Heart left ventricle (tissue), 13 donors: ENCODE measurements around the gene DOHH.
"Not testable (repeated sequence)": the region's sequence is repeated elsewhere in the genome, so short reads cannot be mapped to it uniquely, and the experiment has no call there.

Experiments
- POLR2A ChIP-seq, 2 donors: fragments of 450-650 bp; IDR thresholded peaks; one replicate each; pipeline ENCODE4 v1.6.1; 2017; ENCODE audit warnings: antibody characterized with exemption in 2 of 2, mild to moderate bottlenecking in 2 of 2, moderate library complexity in 2 of 2
- TF ChIP-seq, protein P1 (sequence below), 12 donors: fragments of 200-600 bp; sonication (generic) in 4 of 12; IDR thresholded peaks; one replicate each; pipeline versions ENCODE4 v1.5.0 to v1.8.0; 2018 to 2022; ENCODE audit warnings: antibody characterized with exemption in 12 of 12, mild to moderate bottlenecking in 5 of 12
- donor health status: ischemic (EF 13 %, LVEDD 7.1; RV severe dilation, severe dysfunction).
- donor health status: DM: no; HTN: yes; CAD: no.
- donor health status: DM: no; HTN: no; CAD: no.
- donor health status: ischemic (EF 25% LVEDD 6.9; RV normal size, moderate dysfunction).
- donor health status: ischemic (EF 25% LVEDD 5.7; RV mildly dilated, moderate dysfunction).
- donor health status: ischemic (EF 35%, LVEDD 5.7; RV mildly dilated, moderate dysfunction).
- donor health status: nonischemic (EF 11% LVEDD 7.7; RV severe dilation, severe dysfunction).
- donor health status: DM: yes; HTN: yes; CAD: no.
- donor health status: PGD.
- donor health status: ischemic (EF 29% LVEDD 5.4; RV normal size, mild dysfunction).
- donor health status: nonischemic (EF 23%, LVEDD 6.1; RV moderate dilation, normal function).

DNA sequence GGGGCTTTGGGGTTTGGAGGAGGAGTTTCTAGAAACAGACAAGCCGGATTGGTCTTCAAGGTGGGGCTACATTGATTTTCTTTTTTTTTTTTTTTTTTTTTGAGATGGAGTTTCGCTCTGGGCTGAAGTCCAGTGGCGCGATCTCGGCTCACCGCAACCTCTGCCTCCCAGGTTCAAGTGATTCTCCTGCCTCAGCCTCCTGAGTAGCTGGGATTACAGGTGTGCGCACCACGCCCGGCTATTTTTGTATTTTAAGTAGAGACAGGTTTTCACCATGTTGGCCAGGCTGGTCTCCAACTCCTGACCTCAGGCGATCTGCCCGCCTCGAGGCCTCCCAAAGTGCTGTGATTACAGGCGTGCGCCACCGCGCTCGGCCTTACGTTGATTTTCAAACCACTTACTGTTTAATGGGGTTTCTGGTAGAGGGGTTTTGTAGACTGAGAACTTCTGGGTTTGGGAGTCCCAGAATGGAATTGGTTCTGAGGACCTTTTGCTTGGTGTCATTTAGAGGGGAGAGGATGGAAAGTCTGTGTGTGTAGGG lies 7.7 kb upstream of the DOHH start:
- TF ChIP-seq, protein P1, sequence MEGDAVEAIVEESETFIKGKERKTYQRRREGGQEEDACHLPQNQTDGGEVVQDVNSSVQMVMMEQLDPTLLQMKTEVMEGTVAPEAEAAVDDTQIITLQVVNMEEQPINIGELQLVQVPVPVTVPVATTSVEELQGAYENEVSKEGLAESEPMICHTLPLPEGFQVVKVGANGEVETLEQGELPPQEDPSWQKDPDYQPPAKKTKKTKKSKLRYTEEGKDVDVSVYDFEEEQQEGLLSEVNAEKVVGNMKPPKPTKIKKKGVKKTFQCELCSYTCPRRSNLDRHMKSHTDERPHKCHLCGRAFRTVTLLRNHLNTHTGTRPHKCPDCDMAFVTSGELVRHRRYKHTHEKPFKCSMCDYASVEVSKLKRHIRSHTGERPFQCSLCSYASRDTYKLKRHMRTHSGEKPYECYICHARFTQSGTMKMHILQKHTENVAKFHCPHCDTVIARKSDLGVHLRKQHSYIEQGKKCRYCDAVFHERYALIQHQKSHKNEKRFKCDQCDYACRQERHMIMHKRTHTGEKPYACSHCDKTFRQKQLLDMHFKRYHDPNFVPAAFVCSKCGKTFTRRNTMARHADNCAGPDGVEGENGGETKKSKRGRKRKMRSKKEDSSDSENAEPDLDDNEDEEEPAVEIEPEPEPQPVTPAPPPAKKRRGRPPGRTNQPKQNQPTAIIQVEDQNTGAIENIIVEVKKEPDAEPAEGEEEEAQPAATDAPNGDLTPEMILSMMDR (IDR thresholded peaks at IDR 0.05), result not testable (repeated sequence)
- not testable (repeated sequence) for TF ChIP-seq POLR2A (IDR thresholded peaks at IDR 0.05)
